NCI-H1436 (cell line): ENCODE measurements around the gene TREML1.
"Not testable (repeated sequence)": the region's sequence is repeated elsewhere in the genome, so short reads cannot be mapped to it uniquely, and the experiment has no call there.

Experiments used
- DNase-seq: peaks from one replicate; lab custom pipeline; 2025; lab: John Stamatoyannopoulos, UW

The TREML1 gene

GRCh38 chr6:41153992-41154625, at the start of gene TREML1:
Gene TREML1 (minus strand): TSS chr6:41154347. CDS start chr6:41154288, 59 bp downstream.
- DNase-seq, result no peak

- no peak for DNase-seq
These were observed 47.6 kb upstream of the TREML1 start for GRCh38 chr6:41201764-41202173.

- no peak for DNase-seq
These were observed 47.0 kb upstream of the TREML1 start, which contains the start of gene TREML2 for GRCh38 chr6:41200901-41201763. Gene TREML2 (minus strand): TSS chr6:41201149. CDS start chr6:41201008, 141 bp downstream.

- DNase-seq, result no peak
These were observed 46.3 kb upstream of the TREML1 start for GRCh38 chr6:41200296-41200900.

GRCh38 chr6:41199552-41200246, 45.6 kb upstream of the TREML1 start:
- no peak for DNase-seq

GRCh38 chr6:41197234-41197633, 43.1 kb upstream of the TREML1 start:
- DNase-seq, result no peak

GRCh38 chr6:41194386-41194785, 40.2 kb upstream of the TREML1 start:
- no peak for DNase-seq

- DNase-seq, result no peak
These were observed 39.7 kb upstream of the TREML1 start for GRCh38 chr6:41193884-41194283.

- peak; percentile 5 for DNase-seq
These were observed 39.1 kb upstream of the TREML1 start for GRCh38 chr6:41193171-41193734.

- DNase-seq, result no peak
These were observed 37.4 kb upstream of the TREML1 start for GRCh38 chr6:41191569-41191968.

- no peak for DNase-seq
These were observed 36.6 kb upstream of the TREML1 start for GRCh38 chr6:41190791-41191190.

GRCh38 chr6:41189967-41190366, 35.8 kb upstream of the TREML1 start:
- DNase-seq, result no peak

GRCh38 chr6:41189046-41189445, 34.9 kb upstream of the TREML1 start:
- DNase-seq, result not testable (repeated sequence)

GRCh38 chr6:41187924-41188886, 34.1 kb upstream of the TREML1 start:
- DNase-seq, result no peak

GRCh38 chr6:41186031-41186562, 31.9 kb upstream of the TREML1 start:
- no peak for DNase-seq

- no peak for DNase-seq
These were observed 30.6 kb upstream of the TREML1 start for GRCh38 chr6:41184761-41185160.

- peak; percentile 75 for DNase-seq
These were observed 28.2 kb upstream of the TREML1 start for GRCh38 chr6:41182069-41183034.

GRCh38 chr6:41181566-41181965, 27.4 kb upstream of the TREML1 start:
- no peak for DNase-seq

GRCh38 chr6:41179163-41179562, 25.0 kb upstream of the TREML1 start:
- no peak for DNase-seq
